CD4-positive, alpha-beta T cell treated with Interleukin-1 beta for 1 hour (primary cell): ENCODE measurements around the gene ASCC3.

ENCODE experiments used
- DNase-seq, 2 donors: peaks; one replicate each; pipeline ENCODE4 v3.0.0-alpha.2; 2020 to 2022

ASCC3 gene

GRCh38 chr6:100565439-100566104 lies 315.6 kb downstream of the ASCC3 start:
- no peak for DNase-seq

- DNase-seq: no peak
These were observed 321.3 kb downstream of the ASCC3 start for GRCh38 chr6:100559859-100560258.

DNA sequence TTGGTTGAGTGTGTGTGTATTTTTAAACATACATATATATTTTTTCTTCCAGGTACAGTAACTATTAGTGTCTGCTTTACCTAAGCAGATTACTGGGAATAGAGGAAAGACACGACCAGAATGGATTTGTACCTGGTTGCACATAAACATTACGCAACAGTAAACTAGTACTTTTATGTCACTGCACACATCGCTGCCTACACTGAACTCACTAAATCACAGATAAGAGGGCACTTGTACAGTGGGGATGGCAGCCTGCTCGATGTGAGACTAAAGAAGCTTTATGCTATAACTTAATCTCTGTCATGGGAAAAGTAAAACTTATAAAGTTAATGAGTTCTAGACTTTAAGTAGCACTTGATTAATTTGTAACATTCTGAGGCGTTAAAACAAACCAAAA lies 326.9 kb downstream of the ASCC3 start:
- no peak for DNase-seq

DNA sequence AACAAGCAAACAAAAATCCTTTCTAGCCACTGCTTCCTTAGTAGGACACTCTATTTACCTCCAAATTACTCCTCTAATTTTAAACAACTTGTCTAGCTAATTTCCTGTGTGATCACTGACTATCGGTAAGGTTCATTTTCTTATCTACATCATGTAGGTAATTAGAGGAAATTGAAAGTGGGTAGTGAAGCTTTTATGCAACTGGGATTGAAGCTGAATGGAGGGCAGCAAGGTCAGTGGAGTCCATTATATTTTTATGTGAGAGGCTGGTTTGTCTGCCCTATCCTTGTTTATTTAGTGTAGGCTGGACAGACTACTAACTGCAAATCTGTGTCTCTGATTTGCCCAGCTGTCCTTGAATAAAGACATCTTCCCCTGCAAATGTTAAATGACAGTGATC lies 327.9 kb downstream of the ASCC3 start:
- no peak for DNase-seq

DNA sequence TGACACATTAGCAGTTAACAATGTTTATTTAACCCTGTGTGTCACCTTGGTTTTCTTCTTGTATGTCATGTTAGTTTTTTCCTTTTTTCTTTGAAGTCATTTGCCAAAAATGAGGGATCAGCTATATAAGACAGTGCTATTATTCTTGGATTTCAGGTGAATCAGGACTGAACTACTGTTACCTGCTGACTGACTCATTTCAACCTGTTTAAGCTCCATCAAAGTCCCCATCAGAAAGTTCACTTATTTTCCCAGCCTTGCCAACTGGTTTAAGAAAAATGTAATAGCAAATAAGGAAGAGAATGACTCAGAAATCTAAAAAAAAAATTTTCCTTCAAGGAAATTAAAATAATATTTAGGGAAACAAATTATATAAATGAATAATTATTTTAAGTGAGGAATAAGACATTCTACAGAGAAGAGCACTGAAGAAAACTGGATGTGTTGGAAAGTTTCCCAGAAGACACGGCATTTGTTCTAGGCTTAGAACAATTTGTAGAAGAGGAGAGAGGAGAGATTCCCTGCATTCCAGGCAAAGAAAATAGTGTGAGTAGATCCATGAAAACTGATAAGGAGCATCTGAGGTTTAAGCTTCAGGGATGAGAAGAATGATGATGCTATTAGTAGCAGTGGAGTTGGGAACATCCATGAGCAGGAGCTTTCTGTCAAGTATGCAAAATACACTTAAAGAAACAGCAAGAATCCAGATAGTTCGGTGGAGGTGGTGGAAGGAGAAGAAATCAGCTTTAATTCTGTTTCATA lies 331.5 kb downstream of the ASCC3 start:
- no peak for DNase-seq

DNA sequence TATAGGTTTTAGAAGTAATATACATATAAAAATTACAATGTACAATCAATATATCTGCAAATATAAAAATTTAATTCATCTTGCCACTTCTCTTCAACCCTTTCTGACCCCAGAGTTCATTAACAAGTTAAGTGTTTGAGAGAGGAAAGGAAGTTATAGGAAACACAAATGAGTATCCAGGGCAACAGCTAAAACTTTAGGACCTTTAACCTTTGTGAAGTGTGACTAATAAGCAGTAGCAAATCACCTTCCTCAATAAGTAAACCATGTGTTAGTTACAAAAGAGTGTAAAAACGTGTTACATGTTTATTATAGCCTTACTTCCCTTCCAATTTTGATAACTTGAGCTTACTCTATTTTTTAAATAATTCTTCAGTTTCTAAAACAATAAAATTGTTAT lies 343.0 kb downstream of the ASCC3 start:
- no peak for DNase-seq

DNA sequence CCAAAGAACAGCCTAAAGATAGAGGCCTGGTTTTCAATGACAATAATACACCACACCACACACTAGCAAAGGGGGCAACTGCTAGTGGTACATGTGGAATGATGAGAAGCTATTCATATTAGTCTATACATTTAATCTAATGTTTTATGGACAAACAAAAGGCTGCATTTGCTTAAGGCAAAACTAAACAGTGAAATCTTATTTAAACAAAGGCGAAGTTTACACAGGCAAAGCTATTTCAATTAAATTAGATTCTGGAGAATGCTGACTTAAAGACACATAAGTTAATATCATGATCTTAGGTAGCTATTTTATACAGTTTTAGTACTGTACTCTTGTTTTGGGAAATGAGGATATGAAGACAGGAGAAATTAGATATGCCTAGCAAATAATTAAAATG lies 362.5 kb downstream of the ASCC3 start:
- no peak for DNase-seq

GRCh38 chr6:100517633-100518032 lies 363.5 kb downstream of the ASCC3 start:
- no peak for DNase-seq

- no peak for DNase-seq
These were observed 364.0 kb downstream of the ASCC3 start for GRCh38 chr6:100517106-100517505.

DNA sequence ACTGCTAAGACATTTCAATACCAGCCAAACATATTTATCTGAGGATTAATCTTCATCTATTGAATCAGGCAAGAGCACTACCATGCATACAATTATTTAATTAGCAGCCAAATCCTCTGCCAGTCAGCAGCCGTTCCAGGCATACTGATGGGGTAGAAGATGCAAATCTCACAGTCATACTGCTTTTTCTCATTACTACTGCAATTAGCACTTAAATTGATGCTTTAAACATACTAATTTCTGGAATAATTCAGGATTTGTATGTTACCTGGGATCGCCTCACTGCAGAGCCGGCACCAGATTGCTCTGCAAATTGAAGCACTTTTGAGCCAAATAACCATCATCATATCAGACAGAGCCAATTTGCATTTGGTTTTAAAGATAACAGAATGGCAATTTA lies 366.5 kb downstream of the ASCC3 start:
- DNase-seq: no peak

- no peak for DNase-seq
These were observed 368.8 kb downstream of the ASCC3 start for GRCh38 chr6:100512203-100512862.

GRCh38 chr6:100509101-100509500 lies 372.0 kb downstream of the ASCC3 start:
- DNase-seq: no peak

GRCh38 chr6:100506651-100507050 lies 374.5 kb downstream of the ASCC3 start:
- DNase-seq: no peak

- no peak for DNase-seq
These were observed 376.1 kb downstream of the ASCC3 start for GRCh38 chr6:100504786-100505737.

DNA sequence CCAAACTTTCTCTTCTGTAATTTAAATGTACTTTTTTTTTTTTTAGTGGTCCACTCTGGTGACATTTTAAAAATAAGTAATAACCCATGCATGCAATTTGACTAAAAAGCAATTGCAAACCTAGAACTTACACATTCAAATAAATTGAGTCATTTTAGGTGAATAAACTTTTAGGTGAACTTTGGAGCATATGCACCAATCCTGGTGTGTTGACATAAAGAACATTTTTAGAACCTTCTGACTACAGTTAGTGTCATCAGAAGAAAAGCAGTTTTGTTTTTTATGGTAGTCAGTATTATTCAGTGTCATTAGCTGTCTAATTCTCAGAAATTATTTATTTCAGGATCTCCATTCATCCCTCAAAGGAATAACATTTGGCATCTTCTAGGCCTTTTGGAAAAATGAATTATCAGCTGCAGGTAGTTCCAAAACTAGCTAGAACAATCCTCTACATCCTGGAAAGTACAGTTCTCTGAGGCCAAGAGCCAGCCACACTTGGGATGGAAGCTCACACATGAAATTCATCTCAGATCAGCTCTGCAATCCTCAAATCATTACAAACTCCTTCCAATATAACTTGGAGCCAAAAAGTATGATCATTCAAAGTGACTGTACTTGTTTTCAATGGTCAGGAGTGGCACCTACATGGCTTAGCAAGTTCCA lies 378.0 kb downstream of the ASCC3 start:
- no peak for DNase-seq

DNA sequence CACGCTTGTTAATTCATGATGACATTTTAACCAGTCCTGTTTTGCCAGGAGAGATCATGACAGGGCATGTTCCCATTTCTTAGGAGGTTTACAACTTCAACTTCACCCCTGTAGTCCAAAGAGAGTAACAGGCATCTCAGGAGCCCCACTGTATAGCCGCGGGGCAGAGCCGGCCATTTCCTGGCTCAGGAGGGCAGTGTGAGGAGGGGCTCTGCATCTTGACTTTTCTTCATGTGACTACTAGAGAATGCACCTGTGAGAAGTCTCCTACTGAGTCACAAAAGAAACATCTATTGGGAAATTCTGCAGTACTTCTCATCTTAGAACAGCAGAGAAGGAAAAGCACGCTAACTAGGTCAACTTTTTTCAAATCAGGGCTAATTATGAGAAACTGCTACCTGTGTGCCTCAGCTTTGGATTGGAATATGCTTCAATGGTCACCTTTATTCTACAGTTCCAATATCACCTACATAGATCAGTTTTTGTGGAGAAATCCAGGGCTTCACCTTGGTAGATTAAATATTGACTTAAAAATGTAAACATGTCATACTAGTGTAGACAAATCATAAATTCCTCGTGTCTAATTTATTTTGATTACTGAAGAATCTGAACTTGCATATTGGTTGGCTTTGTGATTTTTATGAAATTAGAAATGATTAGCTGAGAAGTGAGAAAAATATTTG lies 387.8 kb downstream of the ASCC3 start:
- DNase-seq: no peak

GRCh38 chr6:100491952-100492670 lies 389.0 kb downstream of the ASCC3 start:
- no peak for DNase-seq

GRCh38 chr6:100490065-100490464 lies 391.1 kb downstream of the ASCC3 start:
- no peak for DNase-seq

DNA sequence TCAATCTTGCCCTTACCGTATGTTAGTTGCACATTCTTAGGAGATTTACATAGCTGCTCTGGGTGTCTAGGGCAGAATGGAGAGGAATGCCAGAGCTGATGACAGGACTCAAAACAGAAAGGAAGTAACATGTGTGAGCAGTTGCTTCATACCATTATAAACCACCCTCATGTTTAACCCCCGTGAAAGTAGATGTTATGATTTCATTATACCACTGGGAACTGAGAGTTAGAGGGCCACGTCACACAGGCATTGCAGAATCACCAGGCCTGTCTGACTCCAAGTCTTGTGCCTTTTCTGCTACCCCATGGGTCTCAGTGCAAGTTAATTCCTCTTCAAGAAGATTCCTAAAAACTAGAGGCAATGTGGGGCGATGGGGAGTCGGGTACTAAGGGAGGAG lies 392.9 kb downstream of the ASCC3 start:
- DNase-seq: no peak

GRCh38 chr6:100487638-100488037 lies 393.5 kb downstream of the ASCC3 start:
- no peak for DNase-seq

GRCh38 chr6:100485268-100485667 lies 395.9 kb downstream of the ASCC3 start:
- no peak for DNase-seq
